Common myeloid progenitor, CD34-positive (primary cell): Measurements from ENCODE around the gene ABCA10.

Experiments used
- CTCF ChIA-PET: fragments of 350-600 bp; sonication (Branson Sonifier 250); formaldehyde crosslinking; loops from one replicate; lab custom pipeline; 2021; ENCODE audit warnings: antibody characterized with exemption; lab: Charles Lee
- POLR2A ChIA-PET: fragments of 350-600 bp; sonication (Branson Sonifier 250); formaldehyde crosslinking; loops from one replicate; lab custom pipeline; 2021; ENCODE audit warnings: antibody characterized with exemption; lab: Charles Lee
- DNase-seq, 3 donors: peaks; one replicate each; pipeline versions ENCODE4 v3.0.0 to v3.0.0-alpha.2; 2013
- H3K27ac ChIP-seq, 2 experiments: 1 replicate in 1 of 2; 2 replicates in 1 of 2; pipeline ENCODE4 v1.7.0; 2013; ENCODE audit warnings: inconsistent platforms in 2 of 2, low read length in 2 of 2, mild to moderate bottlenecking in 2 of 2, low read depth in 1 of 2, moderate library complexity in 1 of 2; ENCODE audit not compliant: severe bottlenecking in 2 of 2, insufficient read depth in 1 of 2, poor library complexity in 1 of 2
- H3K27me3 ChIP-seq, 5 experiments: replicated peaks in 2 of 5; 1 replicate in 3 of 5; 2 replicates in 2 of 5; pipeline versions ENCODE4 v1.6.1 to v1.7.0; 2013; ENCODE audit warnings: low read length in 4 of 5, mild to moderate bottlenecking in 2 of 5, moderate library complexity in 2 of 5, inconsistent platforms in 1 of 5; ENCODE audit not compliant: insufficient read depth in 5 of 5, control insufficient read depth in 4 of 5
- H3K36me3 ChIP-seq, 4 experiments: 1 replicate in 2 of 4; 2 replicates in 2 of 4; pipeline versions ENCODE4 v1.6.1 to v1.7.0; 2013; ENCODE audit warnings: low read length in 3 of 4, control low read depth in 1 of 4, mild to moderate bottlenecking in 1 of 4; ENCODE audit not compliant: control insufficient read depth in 4 of 4, insufficient read depth in 4 of 4
- H3K4me1 ChIP-seq, 4 experiments: 1 replicate in 3 of 4; 2 replicates in 1 of 4; pipeline versions ENCODE4 v1.6.1 to v1.7.1; 2013; ENCODE audit warnings: low read length in 3 of 4, mild to moderate bottlenecking in 3 of 4, control low read depth in 1 of 4, inconsistent platforms in 1 of 4, moderate library complexity in 1 of 4; ENCODE audit not compliant: control insufficient read depth in 4 of 4, insufficient read depth in 4 of 4; ENCODE audit errors: control extremely low read depth in 1 of 4
- H3K4me3 ChIP-seq, 7 experiments: 1 replicate in 4 of 7; 2 replicates in 3 of 7; pipeline versions ENCODE4 v1.5.1 to v1.7.0; 2013; ENCODE audit warnings: mild to moderate bottlenecking in 7 of 7, low read length in 6 of 7, moderate library complexity in 6 of 7, inconsistent platforms in 2 of 7, low read depth in 2 of 7, control low read depth in 1 of 7; ENCODE audit not compliant: insufficient read depth in 4 of 7, control insufficient read depth in 1 of 7; ENCODE audit errors: extremely low read depth in 1 of 7
- H3K9me3 ChIP-seq, 5 experiments: 1 replicate in 4 of 5; 2 replicates in 1 of 5; pipeline versions ENCODE4 v1.6.1 to v1.7.1; 2013; ENCODE audit warnings: low read length in 4 of 5, mild to moderate bottlenecking in 2 of 5, inconsistent platforms in 1 of 5, low read depth in 1 of 5, moderate library complexity in 1 of 5; ENCODE audit not compliant: control insufficient read depth in 4 of 5, insufficient read depth in 2 of 5; ENCODE audit errors: control extremely low read depth in 1 of 5
- whole genome bisulfite sequencing: methylation state at CpG from one replicate; pipeline ENCODE4 v1.1.5; 2013; ENCODE audit not compliant: insufficient coverage; 5-methylcytosine and 5-hydroxymethylcytosine counted together

Gene ABCA10

GRCh38 chr17:69239611-69240600 is 11.3 kb upstream of the ABCA10 start:
- Histone ChIP-seq H3K27me3 (no peaks in the 10 kb centered on the region), H3K27ac (no peak overlapping the region), H3K36me3 (peaks cover 0 to 3% (median 0%) of the 10 kb centered on the region in 4 experiments), H3K9me3 (no peaks in the 10 kb centered on the region), H3K4me1 (peaks cover 0 to 4% (median 2%) of the 10 kb centered on the region in 4 experiments), H3K4me3 (no peak overlapping the region)
- ChIA-PET CTCF (interaction anchor here (0.9 to 8.7 kb wide), 7 partner anchors 9 to 464 kb away, joined by 3 to 134 read pairs (median 3); no protein-coding TSS in a partner anchor), POLR2A (no interaction called here)
- no peak for DNase-seq
- WGBS: 97% methylated on average over 6 of the region's 8 CpGs

DNA sequence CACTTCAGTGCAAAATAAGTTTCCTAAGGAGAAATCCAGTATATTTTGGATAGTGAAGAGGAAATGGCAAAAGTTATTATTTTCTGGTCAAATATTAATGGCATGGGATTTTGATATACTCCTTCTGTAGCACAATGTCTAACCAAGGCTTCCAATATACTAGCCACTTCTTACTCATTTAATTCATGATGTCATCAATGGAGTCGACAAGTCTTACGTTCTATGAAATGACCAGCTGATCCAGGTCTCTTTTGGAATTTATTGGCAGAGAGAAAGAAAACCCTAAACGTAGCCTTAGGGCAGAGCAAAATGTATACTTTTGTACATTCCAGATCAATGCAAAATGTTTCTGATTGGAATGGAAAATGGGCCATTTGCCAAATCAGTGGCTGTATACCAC is 8.3 kb upstream of the ABCA10 start:
- POLR2A ChIA-PET: no interaction called here

DNA sequence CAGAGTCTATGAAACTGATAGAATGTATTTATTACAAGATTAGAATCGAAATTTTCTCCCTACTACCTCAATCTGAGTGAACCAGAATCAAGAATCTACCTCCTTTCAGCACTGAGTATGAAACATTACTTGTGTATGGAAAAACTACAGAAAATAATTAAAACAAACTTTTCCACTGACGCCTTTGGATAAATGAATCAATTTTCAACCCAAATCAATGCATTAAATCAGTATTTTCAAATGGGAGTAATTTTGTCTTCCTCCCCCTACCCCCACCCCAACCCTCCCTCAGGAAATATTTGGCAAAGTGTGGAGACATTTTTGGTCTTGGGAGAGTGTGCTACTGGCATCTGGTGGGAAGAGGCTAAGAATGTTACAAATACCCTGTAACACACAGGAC is 7.8 kb upstream of the ABCA10 start:
- WGBS: no CpG with 5 or more reads among the region's 2 CpGs
- no peak overlapping the region for H3K4me3 ChIP-seq
- H3K27ac ChIP-seq: no peak overlapping the region
- H3K27me3 ChIP-seq: no peaks in the 10 kb centered on the region
- ChIA-PET POLR2A (no interaction called here), CTCF (interaction anchor here (0.7 to 8.7 kb wide), 7 partner anchors 265 to 465 kb away, joined by 3 to 134 read pairs (median 8); no protein-coding TSS in a partner anchor)
- no peak for DNase-seq
- peaks cover 0 to 4% (median 2%) of the 10 kb centered on the region in 4 experiments for H3K4me1 ChIP-seq
- peaks cover 0 to 3% (median 0%) of the 10 kb centered on the region in 4 experiments for H3K36me3 ChIP-seq
- peaks cover 0 to 22% (median 6%) of the 10 kb centered on the region in 5 experiments for H3K9me3 ChIP-seq

More for the DNA sequence above, 8.3 kb upstream of the ABCA10 start:
- DNase-seq: no peak
- Histone ChIP-seq H3K27me3 (no peaks in the 10 kb centered on the region), H3K36me3 (peaks cover 0 to 3% (median 0%) of the 10 kb centered on the region in 4 experiments), H3K27ac (no peak overlapping the region), H3K4me3 (no peak overlapping the region), H3K9me3 (peaks cover 0 to 18% (median 6%) of the 10 kb centered on the region in 5 experiments), H3K4me1 (peaks cover 0 to 4% (median 2%) of the 10 kb centered on the region in 4 experiments)
- WGBS: 97% methylated on average over 3 of the region's 3 CpGs
- CTCF ChIA-PET: interaction anchor here (8.7 kb wide), 1 partner anchor 461 kb away, joined by 134 read pairs; no protein-coding TSS in a partner anchor

DNA sequence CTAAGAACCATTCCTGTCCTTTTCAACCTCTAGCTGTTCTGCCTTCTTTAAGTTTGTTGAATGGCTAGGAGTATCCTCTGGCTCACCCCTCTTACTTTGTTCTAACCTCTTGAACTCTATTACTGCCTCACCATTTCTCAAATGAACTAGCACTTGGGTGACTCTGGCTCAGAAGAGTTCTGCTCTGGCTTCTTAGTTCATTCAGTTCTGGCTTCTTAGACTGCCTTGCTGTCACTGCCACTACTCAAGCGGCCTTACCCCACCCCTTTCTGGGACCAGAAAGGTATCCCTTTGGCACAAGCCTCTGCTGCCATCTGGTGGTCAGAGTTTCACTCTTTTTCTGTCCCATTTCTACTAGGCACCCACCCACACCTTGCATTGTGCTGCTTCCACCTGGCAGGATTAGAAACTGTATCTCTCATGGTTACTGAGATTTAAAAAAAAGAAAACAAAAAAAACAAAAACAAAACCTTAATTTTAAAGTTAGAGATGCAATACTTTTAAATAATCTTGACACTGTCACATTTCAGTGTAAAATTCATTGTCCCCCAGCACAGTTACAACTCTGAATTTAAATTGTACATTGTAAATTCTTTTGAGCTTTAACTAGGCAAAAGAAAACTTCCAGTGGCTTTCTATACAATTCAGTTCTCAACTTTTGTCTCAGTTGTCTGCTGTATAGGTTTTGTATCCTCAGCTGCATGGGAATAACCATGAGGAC is 6.9 kb upstream of the ABCA10 start:
- Histone ChIP-seq H3K27ac (no peak overlapping the region), H3K4me3 (no peak overlapping the region), H3K4me1 (peaks cover 0 to 4% (median 2%) of the 10 kb centered on the region in 4 experiments), H3K27me3 (no peaks in the 10 kb centered on the region), H3K36me3 (peaks cover 0 to under 1% (median 0%) of the 10 kb centered on the region in 4 experiments), H3K9me3 (peaks cover 0 to 31% (median 11%) of the 10 kb centered on the region in 5 experiments)
- WGBS: 0% methylated on average over 1 of the region's 1 CpG
- POLR2A ChIA-PET: no interaction called here
- CTCF ChIA-PET: interaction anchor here (0.7 to 5.7 kb wide), 8 partner anchors 10 to 464 kb away, joined by 3 to 41 read pairs (median 4); no protein-coding TSS in a partner anchor
- peak; percentile 85 to 95 (median 93) for DNase-seq

DNA sequence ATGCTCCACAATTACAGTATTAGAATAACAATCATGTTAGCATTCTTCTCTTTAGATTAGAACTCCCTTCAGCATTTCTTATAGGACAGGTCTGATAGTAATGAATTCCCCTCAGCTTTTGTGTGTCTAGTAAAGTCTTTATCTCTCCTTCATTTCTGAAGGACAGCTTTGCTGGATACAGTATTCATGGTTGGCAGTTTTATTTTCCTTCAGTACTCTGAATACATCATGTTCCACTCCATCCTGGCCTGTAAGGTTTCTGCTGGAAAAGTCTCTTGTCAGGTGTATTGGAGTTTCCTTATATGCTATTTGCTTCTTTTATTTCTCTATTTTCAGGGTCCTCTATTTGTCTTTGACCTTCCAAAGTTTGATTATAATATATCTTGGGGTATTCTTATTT is 4.0 kb upstream of the ABCA10 start:
- Histone ChIP-seq H3K36me3 (no peaks in the 10 kb centered on the region), H3K9me3 (peaks cover 0 to 38% (median 11%) of the 10 kb centered on the region in 5 experiments), H3K27me3 (no peaks in the 10 kb centered on the region), H3K4me1 (peaks cover 2 to 16% (median 13%) of the 10 kb centered on the region in 4 experiments), H3K4me3 (no peak overlapping the region), H3K27ac (no peak overlapping the region)
- ChIA-PET POLR2A (no interaction called here), CTCF (interaction anchor here (0.6 to 5.7 kb wide), 3 partner anchors 9 to 455 kb away, joined by 5 to 41 read pairs (median 6); no protein-coding TSS in a partner anchor)
- DNase-seq: peak; percentile 8 to 50 (median 43)

DNA sequence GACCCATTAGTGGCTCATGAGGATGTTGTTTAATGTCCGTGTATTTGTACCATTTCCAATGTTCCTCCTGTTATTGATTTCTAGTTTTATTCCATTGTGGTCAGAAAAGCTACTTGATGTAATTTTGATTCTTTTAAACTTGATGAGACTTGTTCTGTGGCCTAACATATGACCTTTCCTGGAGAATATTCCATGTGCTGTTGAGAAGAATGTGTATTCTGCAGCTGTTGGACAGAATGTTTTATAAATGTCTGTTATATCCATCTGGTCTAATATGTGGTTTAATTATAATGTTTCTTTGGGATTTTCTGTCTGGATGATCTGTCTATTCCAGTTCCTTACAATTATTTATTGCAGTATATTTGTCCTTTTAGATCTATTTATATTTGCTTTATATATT is 2.9 kb upstream of the ABCA10 start:
- Histone ChIP-seq H3K4me3 (no peak overlapping the region), H3K36me3 (no peaks in the 10 kb centered on the region), H3K4me1 (peaks cover 2 to 26% (median 23%) of the 10 kb centered on the region in 4 experiments), H3K9me3 (peaks cover 0 to 38% (median 11%) of the 10 kb centered on the region in 5 experiments), H3K27ac (no peak overlapping the region), H3K27me3 (no peaks in the 10 kb centered on the region)
- no peak for DNase-seq
- CTCF ChIA-PET: interaction anchor here (0.6 to 5.7 kb wide), 3 partner anchors 437 to 815 kb away, joined by 3 to 41 read pairs (median 4); no protein-coding TSS in a partner anchor
- POLR2A ChIA-PET: no interaction called here
- 100% methylated on average over 1 of the region's 1 CpG for WGBS
